Measurements from ENCODE around the gene LEMD3. TPM values are rescaled to one million over a fixed set of nuclear protein-coding genes. Genes with fewer than 3 reads are reported as not detected.

LEMD3 gene
- total RNA-seq, 4 donors from 2014 or later, result 27.4 to 61.0 (median 34.8) TPM

- no peak for DNase-seq (ENCODE audit: low spot score)
- no peak for ATAC-seq (ENCODE audit: low FRiP score)
- TF ChIP-seq CTCF (IDR thresholded peaks at IDR 0.05), result no peak
Observed at GRCh38 chr12:65204886-65205525, 35.6 kb downstream of the LEMD3 start.

- TF ChIP-seq CTCF (IDR thresholded peaks at IDR 0.05), result no peak
- ATAC-seq (ENCODE audit: low FRiP score) (no peak), DNase-seq (ENCODE audit: low spot score) (no peak)
Observed at GRCh38 chr12:65205886-65206285, 36.5 kb downstream of the LEMD3 start.

- no peak for ATAC-seq (ENCODE audit: low FRiP score)
- no peak for DNase-seq (ENCODE audit: low spot score)
- TF ChIP-seq CTCF (IDR thresholded peaks at IDR 0.05), result no peak
Observed at GRCh38 chr12:65208125-65208524, 38.7 kb downstream of the LEMD3 start.

- no peak for TF ChIP-seq CTCF (IDR thresholded peaks at IDR 0.05)
- no peak for ATAC-seq (ENCODE audit: low FRiP score)
- no peak for DNase-seq (ENCODE audit: low spot score)
Observed at GRCh38 chr12:65208964-65209654, 39.7 kb downstream of the LEMD3 start.

GRCh38 chr12:65209655-65210043 is 40.3 kb downstream of the LEMD3 start:
- DNase-seq (ENCODE audit: low spot score), result no peak
- no peak for TF ChIP-seq CTCF (IDR thresholded peaks at IDR 0.05)
- no peak for ATAC-seq (ENCODE audit: low FRiP score)

GRCh38 chr12:65217086-65217485 is 47.7 kb downstream of the LEMD3 start:
- TF ChIP-seq CTCF (IDR thresholded peaks at IDR 0.05), result no peak

GRCh38 chr12:65220761-65221160 is 51.4 kb downstream of the LEMD3 start:
- ATAC-seq (ENCODE audit: low FRiP score), result no peak
- no peak for DNase-seq (ENCODE audit: low spot score)
- TF ChIP-seq CTCF (IDR thresholded peaks at IDR 0.05), result no peak

More at GRCh38 chr12:65217086-65217485, 47.7 kb downstream of the LEMD3 start:
- ATAC-seq (ENCODE audit: low FRiP score), result no peak
- DNase-seq (ENCODE audit: low spot score), result no peak
